RWPE2 (cell line): ENCODE data around the gene PPEF1.

ENCODE experiments used
- ATAC-seq: fragments of 200-7000 bp; cut with Tn5 transposase; 3 replicates; pipeline ENCODE4 v1.9.1; 2021; ENCODE audit warnings: low read depth
- DNase-seq: peaks from one replicate; pipeline ENCODE4 v3.0.0-alpha.2; 2020; ENCODE audit warnings: low spot score
- H3K27ac ChIP-seq: fragments of 450-650 bp; 2 replicates; pipeline ENCODE4 v1.5.1; 2017; ENCODE audit warnings: mild to moderate bottlenecking; ENCODE audit not compliant: poor library complexity, severe bottlenecking
- H3K27me3 ChIP-seq: fragments of 250-450 bp; sonication (Bioruptor Pico); 2 replicates; pipeline ENCODE4 v1.5.1; 2021; ENCODE audit warnings: mild to moderate bottlenecking, moderate library complexity; ENCODE audit not compliant: insufficient read depth, poor library complexity, severe bottlenecking
- H3K36me3 ChIP-seq: fragments of 250-450 bp; sonication (Bioruptor Pico); 2 replicates; pipeline ENCODE4 v1.5.1; 2020; ENCODE audit warnings: low read depth, mild to moderate bottlenecking, moderate library complexity
- H3K4me1 ChIP-seq: fragments of 250-450 bp; sonication (Bioruptor Pico); 2 replicates; pipeline ENCODE4 v1.5.1; 2021; ENCODE audit warnings: mild to moderate bottlenecking, moderate library complexity; ENCODE audit not compliant: insufficient read depth, poor library complexity, severe bottlenecking
- H3K4me3 ChIP-seq: fragments of 250-450 bp; sonication (Bioruptor Pico); 2 replicates; pipeline ENCODE4 v1.5.1; 2021; ENCODE audit warnings: mild to moderate bottlenecking, moderate library complexity; ENCODE audit not compliant: severe bottlenecking
- H3K9me3 ChIP-seq: fragments of 250-450 bp; sonication (Bioruptor Pico); 2 replicates; pipeline ENCODE4 v1.5.1; 2021; ENCODE audit warnings: mild to moderate bottlenecking, moderate library complexity; ENCODE audit not compliant: severe bottlenecking
- CTCF ChIP-seq: fragments of 450-650 bp; IDR thresholded peaks from one replicate; pipeline ENCODE4 v1.5.1; 2017; ENCODE audit warnings: mild to moderate bottlenecking, moderate library complexity; ENCODE audit not compliant: poor library complexity, severe bottlenecking

PPEF1 gene

GRCh38 chrX:18861511-18861910 lies 154.1 kb downstream of the PPEF1 start:
- Histone ChIP-seq H3K9me3 (no peaks in the 10 kb centered on the region), H3K27ac (no peak overlapping the region), H3K4me1 (no peaks in the 10 kb centered on the region), H3K36me3 (no peaks in the 10 kb centered on the region), H3K4me3 (no peak overlapping the region), H3K27me3 (no peaks in the 10 kb centered on the region)
- no peak for DNase-seq
- no peak for TF ChIP-seq CTCF
- ATAC-seq: no peak

- no peak overlapping the region for H3K27ac ChIP-seq
- H3K4me1 ChIP-seq: no peaks in the 10 kb centered on the region
- no peak overlapping the region for H3K4me3 ChIP-seq
- H3K27me3 ChIP-seq: no peaks in the 10 kb centered on the region
- DNase-seq (no peak), ATAC-seq (no peak)
- no peaks in the 10 kb centered on the region for H3K36me3 ChIP-seq
- TF ChIP-seq CTCF: no peak
- no peaks in the 10 kb centered on the region for H3K9me3 ChIP-seq
Measured at GRCh38 chrX:18864390-18864920, 157.0 kb downstream of the PPEF1 start.

DNA sequence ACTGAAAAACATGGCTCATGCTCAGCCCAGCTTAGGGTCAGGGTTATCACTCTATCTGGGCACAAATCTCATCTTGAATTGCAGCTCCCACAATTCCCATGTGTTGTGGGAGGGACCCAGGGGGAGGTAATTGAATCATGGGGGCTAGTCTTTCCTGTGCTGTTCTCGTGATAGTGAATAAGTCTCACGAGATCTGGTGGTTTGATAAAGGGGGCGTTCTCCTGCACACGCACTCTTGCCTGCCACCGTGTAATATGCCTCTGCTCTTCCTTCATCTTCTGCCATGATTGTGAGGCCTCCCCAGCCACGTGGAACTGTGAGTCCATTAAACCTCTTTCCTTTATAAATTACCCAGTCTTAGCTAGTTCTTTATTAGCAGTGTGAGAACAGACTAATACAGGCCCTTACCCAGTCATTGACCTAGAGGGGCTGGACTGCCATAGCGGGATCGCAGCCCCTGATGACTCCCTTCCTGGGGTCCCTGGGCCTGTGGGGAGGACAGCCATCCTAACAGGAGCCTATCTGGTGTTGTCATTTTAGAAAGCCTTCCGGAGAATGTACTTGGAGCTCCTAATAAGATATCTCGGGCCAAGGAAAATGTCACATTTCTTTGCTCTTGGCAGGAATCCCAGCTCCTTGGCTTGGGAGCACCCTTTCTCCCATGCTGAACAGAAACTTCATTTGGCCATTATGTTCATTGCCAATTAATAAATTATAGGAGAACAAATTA lies 163.9 kb downstream of the PPEF1 start:
- DNase-seq (no peak), ATAC-seq (no peak)
- Histone ChIP-seq H3K27ac (no peak overlapping the region), H3K4me3 (no peak overlapping the region), H3K4me1 (peaks cover 9% of the 10 kb centered on the region), H3K9me3 (no peaks in the 10 kb centered on the region), H3K27me3 (no peaks in the 10 kb centered on the region), H3K36me3 (no peaks in the 10 kb centered on the region)
- no peak for TF ChIP-seq CTCF

DNA sequence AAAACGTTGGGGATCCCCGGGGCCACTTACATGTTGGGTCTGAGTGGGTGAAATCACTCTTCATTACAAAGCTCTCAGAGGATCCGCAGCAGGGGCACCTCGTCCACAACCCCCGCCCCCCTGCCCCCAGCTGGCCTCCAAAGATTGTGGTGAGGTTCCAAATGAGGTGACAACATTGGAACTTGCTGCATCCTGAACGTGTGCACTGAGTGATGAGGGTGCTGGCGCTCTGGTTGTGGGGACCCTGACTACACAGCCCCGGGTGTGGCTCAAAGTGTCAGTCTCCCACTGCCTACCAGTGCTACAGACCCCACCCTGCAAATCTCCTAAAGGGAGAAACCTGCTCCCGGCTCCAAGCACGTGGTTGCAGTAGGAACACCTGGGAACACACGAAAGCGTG lies 164.5 kb downstream of the PPEF1 start:
- DNase-seq: no peak

More for the DNA sequence above, 164.5 kb downstream of the PPEF1 start:
- no peaks in the 10 kb centered on the region for H3K27me3 ChIP-seq
- H3K4me3 ChIP-seq: no peak overlapping the region
- no peak for ATAC-seq
- peaks cover 9% of the 10 kb centered on the region for H3K4me1 ChIP-seq
- no peak overlapping the region for H3K27ac ChIP-seq
- no peaks in the 10 kb centered on the region for H3K36me3 ChIP-seq
- no peaks in the 10 kb centered on the region for H3K9me3 ChIP-seq
- TF ChIP-seq CTCF: no peak
